GM19351 (cell line): ENCODE data around the gene DDX17.

Source experiments
- ATAC-seq: cut with Tn5 transposase; IDR thresholded peaks from one replicate; pipeline ENCODE4 v1.9.1; 2021; ENCODE audit warnings: mild to moderate bottlenecking, moderate library complexity; ENCODE audit not compliant: unreplicated experiment

DDX17 gene

DNA sequence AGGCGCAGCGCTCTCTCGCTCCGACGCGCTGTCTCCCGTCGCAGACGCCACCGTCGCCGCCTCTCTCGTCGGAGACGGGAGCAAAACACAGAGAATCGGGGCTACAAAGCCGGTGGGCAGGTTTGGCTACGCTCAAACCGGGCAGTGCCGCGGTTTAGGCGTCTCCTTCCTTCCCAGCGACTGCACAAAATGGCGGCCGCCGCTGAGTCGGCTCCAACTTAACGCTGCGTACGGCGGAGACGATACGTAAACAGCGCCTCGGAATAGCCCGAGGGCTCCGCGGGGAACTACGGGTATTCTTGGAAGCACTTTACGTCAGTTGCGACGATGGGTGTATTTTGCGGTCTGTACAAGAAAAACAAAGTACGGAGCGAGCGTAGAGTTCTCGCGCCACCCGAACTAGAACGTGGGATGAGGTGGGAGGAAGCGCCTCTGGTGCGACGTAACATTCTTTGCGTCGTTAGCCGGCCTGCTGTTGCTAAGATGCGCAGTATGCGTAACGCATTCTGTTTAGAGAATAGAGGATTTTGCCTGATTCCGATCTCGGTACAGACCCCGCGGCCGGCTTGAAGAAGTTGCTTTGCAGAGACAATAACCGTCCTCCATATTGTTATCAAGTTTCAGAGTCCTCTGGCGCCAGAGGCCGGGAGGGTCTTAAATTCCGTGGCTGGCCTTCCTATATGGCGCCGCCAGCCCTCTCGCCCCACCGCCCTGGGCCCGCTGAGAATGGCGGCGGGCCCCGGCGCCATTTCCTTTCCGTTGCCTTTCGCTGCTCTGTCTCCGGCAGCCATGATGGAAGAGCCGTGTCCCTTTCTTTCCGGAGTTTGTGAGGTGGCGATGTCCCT, at the start of gene DDX17:
DDX17 (minus strand) TSS at position 194 of the 845 bp plus-strand sequence.
- peak; percentile 78 for ATAC-seq

DNA sequence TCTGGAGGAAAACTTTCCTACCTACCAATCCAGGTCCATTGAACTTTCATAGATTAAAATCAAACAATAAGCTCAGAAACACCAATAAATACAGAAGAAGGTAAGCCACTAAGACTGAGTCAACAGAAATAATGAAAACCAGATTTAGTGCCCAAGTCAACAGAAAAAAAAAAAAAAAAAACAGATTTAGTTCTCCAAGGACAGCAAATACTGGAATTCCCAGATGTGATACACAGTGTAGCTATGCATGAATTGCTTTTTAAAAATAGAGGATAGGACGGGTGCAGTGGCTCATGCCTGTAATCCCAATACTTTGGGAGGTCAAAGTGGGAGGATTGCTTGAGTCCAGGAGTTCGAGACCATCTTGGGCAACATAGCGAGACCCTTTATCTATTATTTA, 48.2 kb upstream of the DDX17 start:
- ATAC-seq = no peak

DNA sequence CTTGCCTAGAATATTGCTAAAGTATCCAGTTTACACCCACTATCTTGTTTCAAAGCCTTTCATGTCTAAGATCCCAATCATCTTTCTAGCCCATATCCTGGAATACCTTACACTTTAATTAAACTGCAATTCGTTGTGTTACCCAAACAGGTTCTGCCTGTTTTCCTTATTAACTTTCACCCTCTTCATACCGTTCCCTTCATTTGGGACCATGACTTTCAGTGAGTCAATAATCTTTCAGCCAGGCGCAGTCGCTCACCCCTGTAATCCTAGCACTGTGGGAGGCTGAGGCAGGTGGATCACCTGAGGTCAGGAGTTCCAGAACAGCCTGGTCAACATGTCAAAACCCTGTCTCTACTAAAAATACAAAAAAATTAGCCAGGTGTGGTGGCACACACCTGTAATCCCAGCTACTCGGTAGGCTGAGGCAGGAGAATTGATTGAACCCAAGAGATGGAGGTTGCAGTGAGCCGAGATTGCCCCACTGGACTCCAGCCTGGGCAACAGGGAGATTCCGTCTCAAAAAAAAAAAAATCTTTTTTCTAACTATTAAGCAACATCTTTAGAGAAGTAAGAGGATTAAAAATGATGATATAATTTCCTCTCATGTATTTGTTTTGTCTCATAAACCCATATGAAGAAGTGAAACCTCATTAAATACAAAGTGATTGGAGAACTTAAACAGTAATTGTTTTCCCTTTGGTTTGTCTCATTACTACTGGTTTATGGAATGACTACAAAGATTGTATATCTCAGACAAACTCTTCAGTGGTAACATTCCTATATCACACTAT, 43.2 kb upstream of the DDX17 start:
- no peak for ATAC-seq

DNA sequence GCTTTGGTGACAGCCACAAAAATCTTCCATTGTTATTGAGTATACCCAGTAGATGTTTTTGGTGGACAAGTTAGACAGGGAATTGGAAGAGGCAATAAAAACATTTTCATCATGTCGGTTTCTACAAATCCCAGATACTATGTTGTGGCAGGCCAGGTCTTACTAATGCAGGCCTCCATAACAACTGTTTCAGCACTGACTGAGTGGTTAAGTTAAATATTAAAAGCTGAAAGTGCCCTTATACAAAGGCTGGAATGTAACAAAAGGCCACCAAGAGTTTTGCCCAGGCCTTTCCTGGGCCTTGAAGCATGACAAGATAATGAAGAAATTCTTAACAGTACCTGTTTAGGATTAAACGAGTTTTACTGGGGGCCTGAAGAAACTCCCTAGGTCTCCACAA, 34.6 kb upstream of the DDX17 start:
- no peak for ATAC-seq

DNA sequence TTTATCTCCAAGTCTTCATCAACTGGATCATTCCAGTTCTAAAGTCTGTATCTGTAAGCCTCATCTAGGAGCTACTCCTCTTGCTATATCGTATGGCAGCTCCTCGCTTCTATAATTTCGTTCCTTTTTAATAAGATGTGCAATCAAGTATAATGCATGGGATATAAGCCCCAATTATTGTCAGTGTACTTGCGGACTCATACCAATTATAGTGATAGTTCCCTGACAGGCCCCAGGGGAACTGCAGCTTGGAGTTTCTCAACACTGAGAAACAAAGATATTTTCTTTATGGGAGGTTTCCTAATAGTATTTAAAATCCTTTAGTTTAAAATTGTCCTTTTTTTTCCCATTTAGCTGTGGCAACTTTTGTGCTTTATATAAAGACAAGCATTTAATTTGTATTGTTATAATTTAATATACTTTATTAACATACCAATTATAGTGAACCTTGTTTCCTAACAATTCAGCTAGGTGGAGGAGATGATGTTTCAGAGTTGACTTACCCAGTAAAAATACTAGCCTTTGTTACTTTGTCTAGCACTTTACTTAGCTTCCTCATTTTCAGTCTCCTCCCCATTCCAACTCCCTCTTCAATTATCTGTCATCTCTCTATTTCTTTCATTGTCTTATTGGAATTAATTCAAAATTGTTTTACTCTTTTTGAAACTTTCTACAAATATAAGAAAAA, 25.3 kb upstream of the DDX17 start:
- no peak for ATAC-seq

DNA sequence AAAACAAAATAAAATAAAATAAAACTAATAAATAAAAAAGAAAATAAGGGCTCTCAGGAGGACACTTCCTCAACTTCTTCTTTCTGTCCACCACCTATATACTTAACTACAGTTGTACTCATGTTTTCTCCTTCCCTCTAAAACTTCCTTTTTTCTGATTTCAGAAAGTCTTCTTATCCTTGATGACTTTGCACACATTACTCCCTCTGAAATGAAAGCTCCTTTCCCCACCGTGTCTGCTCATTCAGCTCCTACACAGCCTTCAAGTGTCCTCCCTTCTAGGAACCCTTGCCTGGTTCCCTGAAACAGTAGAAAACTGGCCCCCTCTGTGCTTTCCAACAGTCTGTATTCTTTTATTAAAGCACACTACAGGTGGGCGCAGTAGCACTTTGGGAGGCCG, 18.3 kb upstream of the DDX17 start:
- no peak for ATAC-seq

DNA sequence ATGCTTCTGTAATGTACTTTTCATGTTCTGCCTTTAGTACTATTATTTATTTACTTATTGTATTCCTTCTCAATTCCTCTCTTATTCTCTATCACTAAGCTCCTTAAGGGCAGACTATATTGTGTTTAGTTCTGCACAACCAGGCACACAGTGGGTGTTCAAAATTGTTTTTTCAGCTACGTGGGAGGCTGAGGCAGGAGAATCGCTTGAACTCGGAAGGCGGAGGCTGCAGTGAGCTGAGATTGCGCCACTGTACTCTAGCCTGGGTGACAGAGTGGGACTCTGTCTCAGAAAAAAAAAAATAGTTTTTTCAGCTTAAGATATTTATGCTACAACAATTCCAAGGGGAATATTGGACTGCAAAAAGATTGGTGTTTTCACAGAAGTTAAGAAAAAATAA, 17.4 kb upstream of the DDX17 start:
- ATAC-seq = no peak

DNA sequence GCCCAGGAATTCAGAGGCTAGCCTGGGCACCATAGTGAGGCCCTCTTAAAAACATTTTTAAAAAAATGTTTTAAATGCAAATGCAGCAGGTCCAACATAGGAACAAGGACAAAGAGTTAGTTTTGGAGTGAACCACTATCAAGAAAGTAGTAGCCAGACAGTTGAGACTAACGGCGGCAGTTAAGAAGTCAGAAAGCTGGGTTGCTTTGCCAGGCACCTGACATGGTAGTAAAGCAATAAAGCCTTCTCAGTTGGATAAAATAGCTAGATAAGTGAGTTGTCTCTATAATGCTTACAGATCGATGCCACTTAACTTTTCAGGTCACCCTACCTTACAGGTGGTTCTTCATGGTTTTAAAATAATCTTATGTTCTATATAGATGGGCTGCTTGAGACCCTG, 16.9 kb upstream of the DDX17 start:
- ATAC-seq = no peak

DNA sequence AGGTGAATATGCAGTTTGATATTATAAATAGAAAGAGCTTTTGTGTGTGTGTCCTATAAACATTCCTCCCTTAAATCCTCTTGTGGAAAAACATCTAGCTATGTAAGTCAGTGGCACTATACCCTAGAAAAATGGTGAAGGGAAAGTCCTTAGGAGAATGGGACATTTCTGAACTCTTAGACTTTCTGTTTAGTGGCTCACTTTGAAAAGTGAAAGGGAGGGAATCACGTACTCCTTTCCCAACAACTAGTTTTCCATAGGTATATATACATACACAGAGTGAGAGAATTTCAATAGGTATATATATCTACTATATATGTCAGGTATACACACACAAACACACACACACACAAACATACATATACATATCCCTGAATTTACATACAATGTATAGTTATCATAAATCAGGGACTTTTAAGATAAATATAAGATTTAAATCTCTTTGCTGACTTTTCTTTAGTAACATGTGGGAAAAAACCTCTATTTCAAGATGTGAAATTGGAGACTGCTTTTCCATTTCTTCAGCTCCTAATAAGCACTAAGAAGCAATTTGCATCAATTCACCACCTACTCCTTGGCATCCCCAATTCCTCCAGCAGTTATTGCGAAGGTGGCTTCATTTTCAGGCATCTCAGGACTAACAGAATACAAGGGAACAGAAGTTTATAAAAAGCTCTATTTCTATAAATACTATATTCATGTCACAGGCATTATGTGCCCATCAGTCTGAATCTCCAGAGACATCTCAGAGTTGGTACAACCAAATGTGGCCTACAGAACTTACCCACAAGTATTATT, 13.5 kb upstream of the DDX17 start:
- ATAC-seq = no peak

DNA sequence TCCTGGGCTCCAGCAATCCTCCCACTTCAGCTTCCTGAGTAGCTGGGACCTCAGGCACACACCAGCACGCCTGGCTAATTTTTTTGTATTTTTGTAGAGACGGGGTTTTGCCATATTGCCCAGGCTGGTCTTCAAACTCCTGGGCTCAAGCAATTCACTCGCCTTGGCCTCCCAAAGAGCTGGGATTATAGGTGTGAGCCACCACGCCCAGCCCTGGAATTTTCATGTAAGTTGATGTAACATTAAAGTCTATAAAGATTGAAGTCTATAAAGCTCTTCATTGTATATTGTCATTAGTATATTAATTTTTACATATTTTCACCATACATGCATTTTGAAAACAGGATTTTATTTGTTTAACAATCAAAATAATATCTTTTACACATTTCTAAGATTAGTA, 12.5 kb upstream of the DDX17 start:
- ATAC-seq = no peak

DNA sequence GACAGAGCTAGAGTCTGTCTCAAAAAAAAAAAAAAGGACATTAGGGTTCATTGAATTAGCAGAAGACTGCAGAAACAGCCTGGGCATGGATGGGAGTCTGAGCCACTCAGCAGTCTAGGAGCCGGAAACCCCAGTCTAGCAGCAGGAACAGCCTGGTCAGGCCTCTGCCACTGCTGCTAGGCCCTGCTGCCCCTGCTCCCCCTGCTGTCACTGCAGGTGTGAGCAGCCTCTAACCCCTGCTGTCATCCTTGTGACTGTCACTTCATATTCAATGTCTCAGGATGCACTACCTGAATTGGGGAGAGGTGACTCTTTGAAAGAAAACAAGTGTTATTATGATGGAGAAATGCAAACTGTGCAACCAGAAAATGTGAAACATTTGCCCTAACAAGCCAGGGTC, 7.0 kb upstream of the DDX17 start:
- ATAC-seq = no peak

DNA sequence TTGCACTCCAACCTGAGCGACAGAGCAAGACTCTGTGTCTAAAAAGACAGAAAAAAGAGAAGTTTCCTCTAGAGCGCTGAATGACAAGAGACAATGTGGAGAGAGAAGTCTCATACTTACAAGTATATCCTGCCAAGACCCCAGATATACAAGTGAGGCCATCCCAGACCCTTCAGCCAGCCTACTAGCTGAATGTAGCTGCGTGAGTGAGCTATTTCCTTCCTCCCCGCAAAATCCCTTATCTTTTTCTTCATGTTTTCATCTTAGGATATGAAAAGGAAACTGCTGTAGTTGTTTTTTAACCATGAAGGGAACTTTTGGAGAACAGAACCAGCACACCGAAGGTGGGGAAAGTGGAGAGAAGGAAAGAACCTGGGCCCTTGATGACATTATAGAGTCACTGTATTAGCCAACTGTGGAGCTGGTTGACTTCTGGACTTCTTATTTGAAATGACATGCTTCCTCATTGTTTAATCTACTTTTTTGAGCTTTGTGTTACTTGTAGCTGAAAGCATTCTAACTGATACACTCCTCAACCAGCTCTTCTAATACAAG, 4.4 kb upstream of the DDX17 start:
- no peak for ATAC-seq

DNA sequence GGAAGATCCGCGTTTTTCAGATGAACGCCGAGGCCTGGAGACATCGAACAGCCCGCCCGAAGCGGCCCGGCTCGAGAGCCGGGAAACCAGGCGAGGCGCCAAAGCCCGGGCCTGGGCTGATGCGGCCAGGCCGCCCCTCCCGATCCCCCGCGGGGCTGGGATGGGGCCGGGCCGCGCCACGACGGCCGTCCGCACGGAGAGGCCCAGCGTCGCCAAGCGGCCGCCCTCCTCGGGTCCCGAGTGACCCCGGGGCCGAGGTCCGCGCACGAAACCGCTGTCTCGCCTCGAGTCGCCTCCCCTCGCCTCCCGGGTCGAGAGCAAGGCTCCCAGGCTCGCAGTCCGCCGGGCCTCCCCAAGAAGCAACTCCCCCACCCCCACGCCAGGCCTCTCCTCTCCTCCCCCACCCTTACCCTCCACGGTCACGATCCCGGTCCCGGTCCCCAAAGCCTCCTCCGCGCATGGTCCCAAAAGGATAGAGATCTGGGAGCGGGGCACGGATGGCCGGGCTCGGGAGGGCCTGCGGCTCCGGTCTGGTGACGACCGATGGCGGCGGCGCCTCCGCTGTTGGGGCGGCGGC, 482 bp downstream of the DDX17 start:
- ATAC-seq = peak; percentile 15

DNA sequence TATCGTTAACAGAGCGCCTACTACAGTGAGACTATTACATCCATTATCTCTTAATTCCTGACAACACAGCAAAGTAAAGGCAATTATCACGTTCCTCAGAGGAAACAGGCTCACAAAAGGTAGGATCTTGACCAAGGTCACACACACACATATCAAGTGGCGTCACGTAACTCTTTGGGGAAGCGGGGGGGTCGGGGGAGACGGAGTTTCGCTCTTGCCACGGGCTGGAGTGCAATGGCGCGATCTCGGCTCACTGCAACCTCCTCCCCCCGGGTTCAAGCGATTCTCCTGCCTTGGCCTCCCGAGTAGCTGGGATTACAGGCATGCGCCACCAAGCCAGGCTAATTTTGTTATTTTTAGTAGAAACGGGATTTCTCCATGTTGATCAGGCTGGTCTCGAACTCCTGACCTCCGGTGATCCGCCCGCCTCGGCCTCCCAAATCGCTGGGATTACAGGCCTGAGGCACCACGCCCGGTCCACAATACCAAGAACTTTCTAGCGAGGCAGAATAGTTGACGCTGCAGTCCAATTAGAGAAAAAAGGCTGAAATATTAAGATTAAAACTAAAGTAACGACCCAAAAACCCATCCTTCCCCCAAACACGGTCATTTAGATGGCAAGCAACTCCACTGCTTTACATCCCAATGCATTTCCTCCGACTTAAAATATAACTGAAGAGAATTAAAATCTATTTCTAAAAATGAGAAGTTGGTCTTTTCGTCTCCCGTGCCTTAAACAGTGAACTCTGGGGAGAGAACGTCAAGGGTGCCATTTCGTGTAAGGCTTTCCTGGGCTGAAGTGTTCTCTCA, 1.2 kb downstream of the DDX17 start:
- no peak for ATAC-seq

DNA sequence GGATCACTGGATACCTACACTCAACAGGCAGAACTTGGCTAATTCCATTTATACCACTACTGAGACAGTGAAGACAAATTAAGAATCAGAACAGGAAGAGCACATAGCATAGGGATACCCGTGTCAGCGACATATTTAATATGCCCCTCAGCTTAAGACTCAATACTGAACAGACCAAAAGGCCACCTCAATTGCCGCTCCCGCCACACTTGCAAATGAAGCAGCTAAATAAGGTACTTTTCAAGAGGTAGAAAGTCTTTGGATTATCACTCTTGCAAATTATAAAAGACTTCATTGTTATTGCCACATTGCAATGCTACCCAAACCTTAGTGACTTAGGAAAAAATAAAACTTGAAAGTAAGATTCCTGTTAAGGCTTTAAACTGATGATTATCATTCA, 3.1 kb downstream of the DDX17 start:
- no peak for ATAC-seq

DNA sequence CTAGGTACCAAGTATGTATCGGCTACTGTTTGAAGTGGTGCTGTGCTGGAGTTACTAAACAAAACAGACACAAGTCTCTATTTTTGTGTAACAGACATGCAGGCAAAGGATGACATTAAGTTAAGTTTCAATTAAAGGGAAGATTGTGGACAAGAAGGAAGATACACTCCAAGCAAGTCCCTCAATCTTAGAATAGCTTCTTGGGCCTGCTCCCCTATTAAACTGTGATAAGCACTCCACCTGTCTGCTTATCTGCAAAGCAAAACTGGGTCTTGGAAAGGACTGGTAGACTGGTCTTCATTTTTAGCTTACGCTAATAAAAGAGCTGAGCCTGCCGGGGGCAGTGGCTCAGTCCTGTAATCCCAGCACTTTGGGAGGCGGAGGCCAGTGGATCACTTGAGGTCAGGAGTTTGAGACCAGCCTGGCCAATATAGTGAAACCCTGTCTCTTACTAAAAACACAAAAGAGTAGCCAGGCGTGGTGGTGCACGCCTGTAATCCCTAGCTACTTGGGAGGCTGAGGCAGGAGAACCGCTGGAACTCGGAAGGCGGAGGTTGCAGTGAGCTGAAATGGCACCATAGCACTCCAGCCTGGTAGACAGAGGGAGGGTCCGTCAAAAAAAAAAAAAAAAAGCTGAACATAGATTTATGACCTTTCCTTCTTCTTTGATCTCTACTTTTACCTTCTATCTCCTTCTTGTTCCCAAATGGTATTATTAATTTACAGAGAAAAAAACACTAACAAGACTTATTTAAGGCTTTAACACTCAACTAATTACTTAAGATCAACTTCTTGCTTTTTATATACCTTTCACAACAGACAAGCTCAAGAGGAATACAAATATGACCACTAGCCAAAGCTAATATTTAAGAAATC, 4.1 kb downstream of the DDX17 start:
- no peak for ATAC-seq

DNA sequence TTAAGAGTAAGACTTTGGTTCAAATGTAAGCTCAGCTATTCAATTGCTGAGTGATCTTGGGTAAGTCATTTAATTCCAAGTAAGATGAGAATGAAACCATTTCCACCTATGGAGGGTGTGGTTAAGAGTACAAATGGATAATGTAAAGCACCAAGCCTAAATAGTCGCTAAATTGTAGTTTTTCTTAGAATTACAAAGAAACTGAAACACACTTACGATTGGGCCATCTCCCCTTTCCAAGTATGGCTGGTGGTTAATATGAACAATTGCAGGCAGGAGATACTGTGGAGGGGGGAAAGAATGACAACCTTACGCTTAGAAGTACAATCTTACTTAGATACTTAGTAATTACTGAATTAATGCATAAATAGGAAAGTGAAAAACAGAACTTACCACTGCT, 8.2 kb downstream of the DDX17 start:
- ATAC-seq = no peak

DNA sequence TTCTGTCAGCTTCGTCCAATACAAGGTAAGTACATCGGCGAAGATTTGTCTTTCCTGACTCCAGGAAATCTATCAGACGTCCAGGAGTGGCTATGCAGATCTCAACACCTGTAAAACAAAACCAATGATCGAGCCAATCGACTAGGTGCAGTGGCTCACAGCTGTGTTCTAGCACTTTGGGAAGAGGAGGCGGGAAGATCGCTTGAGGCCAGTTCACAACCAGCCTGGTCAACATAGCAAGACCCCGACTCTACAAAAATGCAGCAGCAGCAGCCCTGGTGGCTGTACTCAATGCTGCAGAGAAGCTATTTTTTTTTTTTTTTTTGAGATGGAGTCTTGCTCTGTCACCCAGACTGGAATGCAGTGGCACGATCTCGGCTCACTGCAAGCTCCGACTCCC, 11.2 kb downstream of the DDX17 start:
- ATAC-seq = no peak
